Trophoblast cell (in vitro differentiated cells and primary cell): ENCODE data around the gene TXLNG.

ENCODE experiments used
- DNase-seq, 2 donors: peaks; one replicate each; pipeline ENCODE4 v3.0.0-alpha.2; 2016
- H2AFZ ChIP-seq: 2 replicates; pipeline ENCODE4 v1.6.1; 2013; ENCODE audit warnings: low read length, moderate library complexity, mild to moderate bottlenecking; ENCODE audit not compliant: insufficient read depth, poor library complexity
- H2AK5ac ChIP-seq: 2 replicates; pipeline ENCODE4 v1.6.1; 2013; ENCODE audit warnings: mild to moderate bottlenecking, low read length
- H2BK120ac ChIP-seq: 2 replicates; pipeline ENCODE4 v1.6.1; 2013; ENCODE audit warnings: low read length, mild to moderate bottlenecking, moderate library complexity; ENCODE audit not compliant: insufficient read depth, poor library complexity
- H2BK12ac ChIP-seq: 2 replicates; pipeline ENCODE4 v1.6.1; 2013; ENCODE audit warnings: mild to moderate bottlenecking, low read length, moderate library complexity
- H2BK5ac ChIP-seq: 2 replicates; pipeline ENCODE4 v1.6.1; 2013; ENCODE audit warnings: low read length, low read depth, moderate library complexity, mild to moderate bottlenecking; ENCODE audit not compliant: poor library complexity
- H3K14ac ChIP-seq: 2 replicates; pipeline ENCODE4 v1.6.1; 2013; ENCODE audit warnings: mild to moderate bottlenecking, low read length
- H3K18ac ChIP-seq: 2 replicates; pipeline ENCODE4 v1.6.1; 2013; ENCODE audit warnings: mild to moderate bottlenecking, low read length
- H3K23ac ChIP-seq: 2 replicates; pipeline ENCODE4 v1.6.1; 2013; ENCODE audit warnings: low read length
- H3K27ac ChIP-seq: 2 replicates; pipeline ENCODE4 v1.5.1; 2013; ENCODE audit warnings: low read depth, mild to moderate bottlenecking, inconsistent platforms, low read length, moderate library complexity
- H3K27me3 ChIP-seq: 2 replicates; pipeline ENCODE4 v1.6.1; 2013; ENCODE audit warnings: inconsistent platforms, mild to moderate bottlenecking, low read length, moderate library complexity; ENCODE audit not compliant: insufficient read depth
- H3K36me3 ChIP-seq, 2 experiments: 1 replicate in 1 of 2; 2 replicates in 1 of 2; pipeline ENCODE4 v1.6.1; 2013; ENCODE audit warnings: low read length in 2 of 2, mild to moderate bottlenecking in 2 of 2, moderate library complexity in 1 of 2; ENCODE audit not compliant: insufficient read depth in 2 of 2, control insufficient read depth in 1 of 2
- H3K4ac ChIP-seq: 2 replicates; pipeline ENCODE4 v1.6.1; 2013; ENCODE audit warnings: low read depth, mild to moderate bottlenecking, low read length, moderate library complexity
- H3K4me1 ChIP-seq, 2 experiments: 1 replicate in 1 of 2; 2 replicates in 1 of 2; pipeline ENCODE4 v1.6.1; 2013; ENCODE audit warnings: low read length in 2 of 2, mild to moderate bottlenecking in 2 of 2, moderate library complexity in 1 of 2; ENCODE audit not compliant: insufficient read depth in 2 of 2, control insufficient read depth in 1 of 2
- H3K4me2 ChIP-seq: 2 replicates; pipeline ENCODE4 v1.6.1; 2013; ENCODE audit warnings: inconsistent platforms, mild to moderate bottlenecking, low read length, moderate library complexity
- H3K4me3 ChIP-seq: 2 replicates; pipeline ENCODE4 v1.5.1; 2013; ENCODE audit warnings: mild to moderate bottlenecking, low read depth, low read length, inconsistent platforms
- H3K79me1 ChIP-seq: one replicate; pipeline ENCODE4 v1.6.1; 2013; ENCODE audit warnings: low read length
- H3K79me2 ChIP-seq: 2 replicates; pipeline ENCODE4 v1.6.1; 2013; ENCODE audit warnings: low read length, mild to moderate bottlenecking; ENCODE audit not compliant: control insufficient read depth, insufficient read depth, poor library complexity
- H3K9ac ChIP-seq: 2 replicates; pipeline ENCODE4 v1.6.1; 2013; ENCODE audit warnings: mild to moderate bottlenecking, low read length
- H3K9me3 ChIP-seq: 2 replicates; pipeline ENCODE4 v1.6.1; 2013; ENCODE audit warnings: low read depth, mild to moderate bottlenecking, control low read depth, inconsistent platforms, low read length; ENCODE audit not compliant: insufficient read depth
- H4K12ac ChIP-seq: 2 replicates; pipeline ENCODE4 v1.6.1; 2013; ENCODE audit warnings: low read depth, mild to moderate bottlenecking, low read length, moderate library complexity
- H4K8ac ChIP-seq: 2 replicates; pipeline ENCODE4 v1.6.1; 2013; ENCODE audit warnings: low read depth, mild to moderate bottlenecking, low read length, moderate library complexity
- H4K91ac ChIP-seq: one replicate; pipeline ENCODE4 v1.6.1; 2013; ENCODE audit warnings: low read depth, mild to moderate bottlenecking, low read length, moderate library complexity
- WGBS: extraction: QIAGEN DNeasy Blood & Tissue Kit; methylation state at CpG from one replicate; pipeline ENCODE4 v1.1.7; 2013; ENCODE audit warnings: missing lambda C conversion rate; ENCODE audit not compliant: insufficient read length, insufficient coverage; ENCODE audit errors: extremely low coverage; 5-methylcytosine and 5-hydroxymethylcytosine counted together

TXLNG gene

DNA sequence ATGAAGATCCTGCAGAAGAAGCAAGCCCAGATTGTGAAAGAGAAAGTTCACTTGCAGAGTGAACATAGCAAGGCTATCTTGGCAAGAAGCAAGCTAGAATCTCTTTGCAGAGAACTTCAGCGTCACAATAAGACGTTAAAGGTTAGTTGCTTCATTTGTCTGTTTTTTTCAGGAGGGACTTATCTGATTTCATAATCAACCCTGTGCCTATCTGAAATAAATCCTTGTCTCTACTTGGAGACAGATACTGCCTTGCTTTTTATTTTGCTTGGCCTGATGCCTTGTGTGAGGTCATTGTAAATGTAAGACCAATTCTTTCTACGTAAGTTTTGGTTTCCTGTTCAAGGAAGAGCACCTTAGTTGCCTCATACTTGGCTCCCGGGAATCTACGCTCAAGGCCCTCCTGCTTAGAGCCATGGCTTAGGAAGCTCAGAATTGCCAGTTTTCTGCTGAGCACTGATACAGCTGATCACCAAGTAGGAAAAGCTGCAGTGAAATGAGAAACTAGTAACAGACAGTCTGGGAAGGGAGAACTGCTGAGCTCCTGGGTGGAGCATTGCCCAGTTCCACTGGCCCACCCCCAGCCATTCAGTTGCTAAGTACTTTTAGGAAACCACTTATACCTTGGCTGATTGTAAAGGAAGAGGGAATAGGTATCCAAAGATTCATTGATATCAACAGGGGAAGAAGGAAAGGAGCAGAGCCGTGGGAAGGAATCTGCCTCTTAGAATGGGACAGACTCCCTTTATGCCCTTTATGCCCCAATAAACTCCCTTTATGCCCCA is 42.0 kb downstream of the TXLNG start:
- Histone ChIP-seq H3K9ac (no peak overlapping the region), H3K36me3 (peaks cover 3 to 6% of the 10 kb centered on the region in 2 experiments), H2BK120ac (no peak overlapping the region), H2BK5ac (no peak overlapping the region), H3K4me3 (no peak overlapping the region), H2AK5ac (no peak overlapping the region), H3K27me3 (no peaks in the 10 kb centered on the region), H3K4ac (no peak overlapping the region), H3K79me1 (no peaks in the 10 kb centered on the region), H3K79me2 (no peaks in the 10 kb centered on the region), H3K4me2 (no peak overlapping the region), H3K4me1 (peaks cover 3 to 7% of the 10 kb centered on the region in 2 experiments), H4K8ac (no peak overlapping the region), H3K9me3 (no peaks in the 10 kb centered on the region), H3K27ac (no peak overlapping the region), H3K18ac (no peak overlapping the region), H4K91ac (no peak overlapping the region), H3K14ac (no peak overlapping the region), H2BK12ac (no peak overlapping the region), H2AFZ (no peak overlapping the region), H4K12ac (no peak overlapping the region), H3K23ac (no peak overlapping the region)
- WGBS: no CpG with 5 or more reads among the region's 6 CpGs
- DNase-seq: no peak

DNA sequence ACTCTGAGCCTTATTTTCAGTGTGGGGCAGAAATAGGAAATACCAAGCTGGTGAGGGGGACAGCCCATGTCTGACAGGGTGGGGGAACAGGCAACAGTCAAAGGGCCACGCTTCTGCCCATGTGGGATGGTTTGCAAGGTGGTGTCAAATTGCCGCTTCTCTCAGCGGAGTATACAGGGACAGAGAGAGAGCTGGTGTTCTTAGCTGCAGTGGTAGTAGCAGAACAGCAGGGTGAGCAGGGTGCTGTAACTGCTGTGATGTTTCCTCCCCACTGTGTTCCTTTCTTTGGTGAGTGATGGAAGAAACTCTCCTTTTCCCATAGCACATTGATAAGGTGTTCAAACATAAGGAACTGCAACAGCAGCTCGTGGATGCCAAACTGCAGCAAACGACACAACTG is 46.0 kb downstream of the TXLNG start:
- no peak overlapping the region for H3K27ac ChIP-seq
- H2BK120ac ChIP-seq: no peak overlapping the region
- no CpG with 5 or more reads among the region's 5 CpGs for WGBS
- H3K9ac ChIP-seq: no peak overlapping the region
- no peak overlapping the region for H2AK5ac ChIP-seq
- H2BK5ac ChIP-seq: no peak overlapping the region
- no peak overlapping the region for H2AFZ ChIP-seq
- H4K91ac ChIP-seq: no peak overlapping the region
- no peaks in the 10 kb centered on the region for H3K79me2 ChIP-seq
- H4K12ac ChIP-seq: no peak overlapping the region
- no peaks in the 10 kb centered on the region for H3K79me1 ChIP-seq
- no peak overlapping the region for H3K14ac ChIP-seq
- H2BK12ac ChIP-seq: no peak overlapping the region
- H3K4me1 ChIP-seq: peaks cover 3 to 7% of the 10 kb centered on the region in 2 experiments
- no peak overlapping the region for H4K8ac ChIP-seq
- no peak overlapping the region for H3K4ac ChIP-seq
- no peaks in the 10 kb centered on the region for H3K9me3 ChIP-seq
- no peak overlapping the region for H3K18ac ChIP-seq
- H3K36me3 ChIP-seq: peaks cover 6 to 8% of the 10 kb centered on the region in 2 experiments
- H3K4me2 ChIP-seq: no peak overlapping the region
- H3K27me3 ChIP-seq: no peaks in the 10 kb centered on the region
- H3K23ac ChIP-seq: no peak overlapping the region
- H3K4me3 ChIP-seq: no peak overlapping the region
- DNase-seq: no peak

GRCh38 chrX:16834806-16835205 is 48.5 kb downstream of the TXLNG start:
- Histone ChIP-seq H3K9ac (no peak overlapping the region), H2AFZ (no peak overlapping the region), H3K18ac (no peak overlapping the region), H4K91ac (no peak overlapping the region), H3K4me2 (no peak overlapping the region), H2AK5ac (no peak overlapping the region), H3K4me1 (peaks cover 8 to 15% of the 10 kb centered on the region in 2 experiments), H3K4me3 (no peak overlapping the region), H3K79me2 (no peaks in the 10 kb centered on the region), H3K36me3 (peaks cover 11 to 15% of the 10 kb centered on the region in 2 experiments), H2BK5ac (no peak overlapping the region), H4K8ac (no peak overlapping the region), H4K12ac (no peak overlapping the region), H2BK120ac (no peak overlapping the region), H3K23ac (no peak overlapping the region), H3K9me3 (no peaks in the 10 kb centered on the region), H3K27ac (no peak overlapping the region), H3K4ac (no peak overlapping the region), H3K79me1 (no peaks in the 10 kb centered on the region), H2BK12ac (no peak overlapping the region), H3K14ac (no peak overlapping the region), H3K27me3 (no peaks in the 10 kb centered on the region)
- no peak for DNase-seq
- no CpG with 5 or more reads among the region's 6 CpGs for WGBS

- Histone ChIP-seq H3K4me3 (no peak overlapping the region), H3K4ac (no peak overlapping the region), H3K9ac (no peak overlapping the region), H3K27me3 (no peaks in the 10 kb centered on the region), H3K9me3 (no peaks in the 10 kb centered on the region), H3K14ac (no peak overlapping the region), H2AFZ (no peak overlapping the region), H2AK5ac (no peak overlapping the region), H3K23ac (no peak overlapping the region), H3K79me2 (no peaks in the 10 kb centered on the region), H3K36me3 (peaks cover 13 to 17% of the 10 kb centered on the region in 2 experiments), H4K91ac (no peak overlapping the region), H2BK12ac (no peak overlapping the region), H3K4me2 (no peak overlapping the region), H3K79me1 (no peaks in the 10 kb centered on the region), H4K12ac (no peak overlapping the region), H2BK5ac (no peak overlapping the region), H3K4me1 (peaks cover 8 to 17% of the 10 kb centered on the region in 2 experiments), H2BK120ac (no peak overlapping the region), H3K18ac (no peak overlapping the region), H3K27ac (no peak overlapping the region), H4K8ac (no peak overlapping the region)
- DNase-seq: peak; percentile 29 to 67
- no CpG with 5 or more reads among the region's 9 CpGs for WGBS
Measured at GRCh38 chrX:16836371-16836770, 50.1 kb downstream of the TXLNG start.
